A549 (cell line): ENCODE results near the gene CDT1.

Source experiments
- JUN ChIP-seq, 2 experiments: fragments of >200 bp; sonication (Bioruptor Twin); formaldehyde crosslinking; IDR thresholded peaks; 2 replicates in 1 of 2; 3 replicates in 1 of 2; pipeline ENCODE4 v1.6.1; 2016 to 2017
- PHF8 ChIP-seq: fragments of 200-600 bp; sonication (generic); IDR thresholded peaks from 2 replicates; pipeline ENCODE4 v1.6.1; 2016; ENCODE audit warnings: low read depth, mild to moderate bottlenecking, antibody characterized with exemption, moderate library complexity, borderline replicate concordance
- RAD21 ChIP-seq, 2 experiments: fragments of >200 bp in 1 of 2; sonication (Bioruptor Twin) in 1 of 2; formaldehyde crosslinking in 1 of 2; IDR thresholded peaks in 1 of 2; conservative IDR thresholded peaks in 1 of 2; 2 replicates in 1 of 2; 3 replicates in 1 of 2; pipeline ENCODE4 v1.6.1; 2012 to 2018; ENCODE audit warnings: inconsistent platforms in 1 of 2
- SMC3 ChIP-seq: fragments of >200 bp; sonication (Bioruptor Twin); formaldehyde crosslinking; IDR thresholded peaks from 3 replicates; pipeline ENCODE4 v1.6.1; 2018; ENCODE audit warnings: inconsistent platforms
- TP53 ChIP-seq: fragments of 250-450 bp; sonication (Bioruptor Pico); IDR thresholded peaks from 2 replicates; pipeline ENCODE4 v1.5.0; 2021; ENCODE audit warnings: mild to moderate bottlenecking, moderate library complexity
- TF ChIP-seq, protein P1 (sequence below): fragments of >200 bp; sonication (Bioruptor Twin); formaldehyde crosslinking; IDR thresholded peaks from 3 replicates; pipeline ENCODE4 v1.5.1; 2016

DNA sequence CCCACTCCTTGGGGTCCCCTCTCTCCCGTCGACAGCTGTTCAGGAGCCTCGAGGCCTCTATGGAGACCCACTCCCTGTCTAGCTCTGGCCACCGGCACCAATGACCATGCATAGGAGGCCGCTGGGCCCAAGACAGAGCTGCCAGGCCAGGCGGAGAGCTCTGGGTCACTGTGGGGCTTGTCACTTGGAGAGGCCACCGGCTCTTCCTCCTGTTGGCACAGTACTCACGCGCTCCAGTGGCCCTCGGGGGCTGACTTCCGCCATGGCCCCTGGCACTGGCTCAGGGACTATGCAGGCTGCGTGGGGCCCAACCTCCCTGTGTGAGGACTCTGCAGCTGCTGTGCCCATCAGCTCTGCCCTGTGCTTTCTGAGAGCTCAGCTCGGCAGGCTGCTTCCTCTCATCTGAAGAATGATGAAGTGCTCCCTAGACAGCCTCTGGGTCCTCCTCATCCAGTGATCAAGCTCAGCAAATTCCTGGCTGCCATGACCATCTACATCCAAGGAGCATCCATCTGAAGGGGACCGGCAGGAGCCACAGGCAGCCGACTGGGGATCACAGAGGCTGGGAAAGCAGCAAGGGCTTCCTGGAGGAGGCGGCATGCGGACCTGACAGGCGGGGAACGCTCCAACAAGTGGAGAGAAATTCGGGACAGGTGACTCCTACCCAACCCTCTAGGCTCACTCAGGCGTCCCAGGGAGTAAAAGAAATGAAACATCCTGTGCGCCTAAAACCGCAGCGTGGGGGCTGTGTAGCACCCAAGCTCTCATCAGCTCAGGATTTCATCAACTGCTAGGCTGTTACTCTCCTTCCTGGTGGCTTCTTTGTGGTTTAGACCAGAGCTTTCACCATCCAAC lies 36.4 kb downstream of the CDT1 start:
- no peak for TF ChIP-seq JUN (IDR thresholded peaks at IDR 0.05)
- TF ChIP-seq TP53 (CRISPR knock-in tag), result no peak
- no peak for TF ChIP-seq SMC3
- TF ChIP-seq, protein P1, sequence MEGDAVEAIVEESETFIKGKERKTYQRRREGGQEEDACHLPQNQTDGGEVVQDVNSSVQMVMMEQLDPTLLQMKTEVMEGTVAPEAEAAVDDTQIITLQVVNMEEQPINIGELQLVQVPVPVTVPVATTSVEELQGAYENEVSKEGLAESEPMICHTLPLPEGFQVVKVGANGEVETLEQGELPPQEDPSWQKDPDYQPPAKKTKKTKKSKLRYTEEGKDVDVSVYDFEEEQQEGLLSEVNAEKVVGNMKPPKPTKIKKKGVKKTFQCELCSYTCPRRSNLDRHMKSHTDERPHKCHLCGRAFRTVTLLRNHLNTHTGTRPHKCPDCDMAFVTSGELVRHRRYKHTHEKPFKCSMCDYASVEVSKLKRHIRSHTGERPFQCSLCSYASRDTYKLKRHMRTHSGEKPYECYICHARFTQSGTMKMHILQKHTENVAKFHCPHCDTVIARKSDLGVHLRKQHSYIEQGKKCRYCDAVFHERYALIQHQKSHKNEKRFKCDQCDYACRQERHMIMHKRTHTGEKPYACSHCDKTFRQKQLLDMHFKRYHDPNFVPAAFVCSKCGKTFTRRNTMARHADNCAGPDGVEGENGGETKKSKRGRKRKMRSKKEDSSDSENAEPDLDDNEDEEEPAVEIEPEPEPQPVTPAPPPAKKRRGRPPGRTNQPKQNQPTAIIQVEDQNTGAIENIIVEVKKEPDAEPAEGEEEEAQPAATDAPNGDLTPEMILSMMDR, result no peak
- no peak for TF ChIP-seq PHF8
- TF ChIP-seq RAD21 (conservative IDR thresholded peaks at IDR 0.05 in 1 of 2, IDR thresholded peaks at IDR 0.05 in 1 of 2), result no peak
